ENCODE measurements around the gene NTMT1.
A peak's percentile ranks its signal among the peaks of the same experiment; 100 is the strongest.
"Not testable (repeated sequence)": the region's sequence is repeated elsewhere in the genome, so short reads cannot be mapped to it uniquely, and the experiment has no call there.

The NTMT1 gene

DNA sequence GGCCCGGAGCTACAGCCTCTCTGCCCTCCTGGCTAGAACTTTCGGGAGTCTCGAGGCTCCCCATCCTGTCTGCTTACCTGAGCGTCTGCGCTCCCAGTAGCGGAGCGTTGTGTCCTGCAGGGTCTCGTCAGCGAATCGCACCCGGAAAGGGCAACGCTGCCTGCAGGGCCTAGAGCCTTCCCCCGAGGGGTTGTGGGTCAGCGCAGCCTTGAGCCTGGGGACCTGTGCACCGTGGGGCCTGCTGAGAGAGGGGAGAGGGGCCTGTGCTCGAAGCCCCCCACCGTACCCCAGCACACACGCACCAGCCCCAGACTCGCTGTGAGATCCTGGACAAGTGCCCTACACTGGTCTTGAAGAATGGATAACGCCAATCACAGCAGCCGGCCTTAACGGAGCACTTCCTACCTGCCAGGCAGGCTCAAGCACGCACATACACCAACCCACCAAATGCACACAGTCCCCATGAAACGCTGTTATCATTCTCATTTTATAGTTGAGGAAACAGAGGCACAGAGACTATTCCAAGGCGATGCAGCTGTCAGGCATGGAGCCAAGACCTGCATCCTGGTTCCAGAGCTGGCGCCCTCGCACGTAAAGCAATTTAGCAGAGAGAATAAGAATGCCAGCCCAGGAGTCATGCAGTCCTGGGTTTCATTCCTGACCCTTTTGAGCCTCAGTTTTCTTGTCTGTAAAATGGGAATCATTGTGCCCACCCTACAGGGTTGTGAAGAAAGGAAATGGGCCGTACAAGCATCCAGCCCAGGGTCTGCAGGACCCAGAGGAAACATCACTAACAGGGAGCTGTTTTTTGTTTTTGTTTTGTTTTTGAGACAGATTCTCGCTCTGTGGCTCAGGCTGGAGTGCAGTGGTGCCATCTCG lies 10.3 kb upstream of the NTMT1 start:
- DNase-seq, result no peak

DNA sequence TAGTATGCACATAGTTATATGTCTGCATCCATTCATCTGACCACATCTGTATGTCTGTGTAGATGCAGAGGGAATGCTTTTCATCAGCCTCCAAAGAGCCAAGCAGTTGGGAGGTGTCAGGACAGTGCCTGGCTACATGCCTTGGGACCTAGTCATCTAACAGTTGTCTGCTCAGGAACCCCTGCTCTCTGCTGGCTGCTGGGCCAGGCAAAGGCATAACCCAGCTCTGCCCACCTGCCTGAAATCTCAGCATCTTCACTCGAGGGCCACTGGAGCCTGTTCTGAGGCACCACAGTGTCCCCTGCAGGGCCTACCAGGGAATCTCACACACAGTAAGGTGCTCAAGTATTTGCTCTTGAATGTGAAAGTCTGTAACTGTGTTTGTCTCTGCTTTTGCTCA lies 8.8 kb upstream of the NTMT1 start:
- DNase-seq, result peak; percentile 19

DNA sequence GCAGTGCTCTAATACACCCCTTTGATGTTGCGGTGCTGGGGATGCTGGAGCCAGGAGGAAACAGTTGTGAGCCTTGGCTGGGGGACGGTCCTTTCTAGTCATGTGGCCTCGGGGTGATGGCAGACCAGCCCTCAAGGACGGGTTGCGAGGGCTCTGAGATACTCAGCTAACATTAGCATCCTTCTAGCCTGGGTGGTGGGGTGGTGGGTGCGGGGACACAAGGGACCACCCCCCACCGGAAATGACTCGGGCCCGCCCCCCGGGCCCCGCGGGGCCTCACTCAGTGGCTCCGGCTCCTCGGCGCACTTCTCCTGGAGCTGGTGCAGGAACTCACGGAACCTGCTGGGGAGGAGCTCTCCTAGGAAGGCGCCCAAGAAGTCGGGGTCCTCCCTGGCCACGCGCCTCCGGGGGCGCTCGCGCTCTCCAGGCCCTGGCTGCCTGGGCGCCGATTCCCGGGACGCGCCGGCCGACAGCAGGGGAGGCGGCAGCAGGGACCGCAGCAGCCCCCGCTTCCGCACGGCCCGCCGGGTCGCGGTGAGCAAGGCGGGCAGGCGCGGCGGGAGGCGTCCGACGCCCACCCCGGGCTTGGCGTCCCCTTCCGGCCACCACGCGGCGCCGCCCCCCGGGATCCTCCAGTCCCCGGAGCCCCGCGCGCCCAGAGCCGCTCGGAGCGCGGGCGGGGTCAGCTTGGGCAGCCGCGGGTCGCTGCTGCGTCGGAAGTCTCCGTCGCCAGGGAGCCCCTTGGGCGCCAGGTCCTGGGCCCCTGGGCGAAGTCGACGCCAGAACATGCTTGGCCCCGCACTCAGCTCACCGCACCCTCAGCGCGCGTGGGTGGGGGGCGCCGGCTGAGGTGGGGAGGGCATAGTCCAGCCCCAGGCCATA lies 5.9 kb upstream of the NTMT1 start:
- no peak for DNase-seq

DNA sequence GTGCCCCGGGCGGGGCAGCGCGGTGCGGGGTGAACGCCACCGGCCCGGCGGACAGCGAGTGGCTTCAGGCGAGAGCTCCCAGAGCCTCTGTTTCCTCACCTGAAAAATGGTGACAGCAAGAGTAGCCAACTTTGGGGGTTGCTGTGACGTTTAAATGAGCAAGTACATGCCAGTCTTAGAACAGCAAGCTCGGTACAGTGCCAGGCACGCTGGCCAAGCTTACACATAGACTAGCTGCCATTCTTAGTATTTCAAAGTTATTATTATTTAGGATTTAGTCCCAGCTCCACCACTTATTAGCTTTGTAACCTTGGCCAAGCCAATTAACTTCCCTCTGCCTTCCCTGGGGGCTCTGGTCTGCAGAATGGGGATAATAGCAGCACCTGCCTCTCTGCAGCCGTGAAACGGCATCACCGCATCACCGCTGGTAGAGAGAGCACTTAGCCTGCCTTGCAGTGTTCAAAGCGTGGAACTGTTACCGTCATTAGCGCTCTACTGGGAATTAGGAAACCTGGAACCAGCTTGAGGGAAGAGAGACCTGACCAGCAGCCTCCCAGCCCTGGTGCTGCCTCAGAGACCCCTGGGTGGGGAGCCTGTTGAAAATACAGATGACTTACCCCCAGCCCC lies 5.2 kb upstream of the NTMT1 start, which contains the start of gene C9orf50:
Gene C9orf50, minus strand, starts transcription at position 433 of the 627 bp plus-strand sequence. CDS start 527 bp downstream, outside the sequence.
- no peak for DNase-seq

DNA sequence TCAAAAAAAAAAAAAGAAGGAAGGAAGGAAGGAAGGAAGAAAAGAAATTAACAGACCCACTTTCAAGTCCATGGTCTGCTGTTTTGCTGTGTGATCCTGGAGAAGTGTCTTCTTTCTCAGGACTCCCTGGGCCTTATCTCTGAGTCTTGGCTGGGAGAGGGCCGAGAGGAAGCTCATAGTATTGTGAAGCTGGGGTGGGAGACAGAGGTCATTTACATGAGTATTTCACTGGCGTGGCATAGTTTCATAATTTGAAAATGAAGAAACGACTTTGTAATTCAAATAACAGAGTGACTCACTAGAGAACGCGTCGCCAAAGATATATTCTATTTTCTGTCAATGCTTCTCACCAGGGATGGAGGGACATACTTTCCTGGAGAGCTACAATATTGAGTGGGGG lies 2.6 kb upstream of the NTMT1 start:
- peak; percentile 4 for DNase-seq

DNA sequence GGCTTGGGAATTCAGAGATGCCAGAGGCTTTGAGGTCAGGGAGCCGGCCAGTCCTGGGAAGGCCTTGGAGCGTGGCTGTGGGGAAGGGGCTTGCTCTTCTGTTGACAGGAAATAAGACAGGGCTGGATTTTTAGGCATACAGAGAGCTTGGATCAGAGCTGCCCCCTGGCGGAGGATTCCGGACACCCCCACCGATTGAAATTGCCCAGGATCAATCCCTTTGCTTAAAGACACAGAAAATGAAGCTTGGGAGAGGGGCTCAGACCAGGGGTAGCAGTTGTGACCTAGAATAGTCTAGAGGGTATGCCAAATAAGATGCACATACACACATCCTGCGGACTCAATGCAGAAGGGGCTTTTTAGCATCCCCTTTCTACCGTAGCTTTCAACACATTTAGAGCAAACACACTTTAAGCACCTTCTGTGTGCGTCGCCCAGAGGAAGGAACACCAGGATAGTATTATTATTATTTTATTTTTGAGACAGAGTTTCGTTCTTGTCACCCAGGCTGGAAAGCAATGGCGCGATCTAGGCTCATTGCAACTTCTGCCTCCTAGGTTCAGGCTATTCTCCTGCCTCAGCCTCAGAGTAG lies 1.7 kb upstream of the NTMT1 start:
- DNase-seq, result peak; percentile 83

DNA sequence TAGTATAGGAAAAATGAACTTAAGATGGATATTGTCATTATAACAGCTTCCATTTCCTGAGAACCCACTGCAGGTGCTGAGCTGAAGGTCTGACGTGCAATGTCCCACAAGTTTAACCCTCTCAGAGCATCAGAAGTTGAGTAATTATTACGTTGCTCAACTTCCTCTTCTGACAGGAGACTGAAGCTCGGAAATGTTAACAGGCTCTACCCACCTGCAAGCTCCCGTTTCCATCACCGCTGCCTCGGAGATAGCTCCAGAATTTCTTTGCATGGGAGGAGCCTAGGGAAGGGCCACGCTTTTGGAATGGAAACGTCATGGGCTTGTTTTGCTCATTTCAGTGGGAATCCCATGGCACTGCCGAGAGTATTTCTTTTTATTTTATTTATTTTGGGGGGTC lies 1.0 kb upstream of the NTMT1 start:
- DNase-seq, result peak; percentile 72

DNA sequence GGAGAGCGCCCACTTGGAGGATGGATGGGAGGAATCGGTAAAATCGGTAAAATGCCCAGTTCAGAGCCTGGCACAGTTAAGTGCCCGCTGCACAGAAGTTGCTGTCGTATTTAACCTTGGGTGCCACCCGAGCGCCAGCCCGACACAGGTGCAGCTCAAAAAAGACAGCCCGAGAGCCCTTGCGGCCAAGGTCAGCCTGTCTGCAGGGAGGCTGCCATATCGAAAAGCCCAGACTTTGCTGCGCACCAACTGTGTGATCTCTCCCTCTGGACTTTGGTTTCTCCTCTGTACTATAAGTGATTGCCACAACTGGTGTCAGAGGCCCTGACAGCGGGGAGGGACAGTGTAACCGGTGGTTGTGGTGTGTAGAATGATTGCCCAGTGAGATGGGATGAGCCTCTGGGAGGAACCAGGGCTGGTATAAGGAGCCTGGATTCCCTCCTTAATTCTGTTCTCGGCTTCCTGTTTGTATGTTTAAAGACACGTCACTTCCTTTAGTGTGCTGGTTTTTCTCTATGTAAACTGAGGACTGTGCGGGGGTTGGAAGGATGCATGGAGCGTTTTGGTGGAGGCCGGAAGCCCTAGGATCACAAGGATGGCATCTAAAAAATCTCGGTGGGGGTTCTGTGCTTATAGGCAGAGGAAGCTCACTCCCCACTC lies 792 bp downstream of the NTMT1 start:
- DNase-seq, result peak; percentile 57

DNA sequence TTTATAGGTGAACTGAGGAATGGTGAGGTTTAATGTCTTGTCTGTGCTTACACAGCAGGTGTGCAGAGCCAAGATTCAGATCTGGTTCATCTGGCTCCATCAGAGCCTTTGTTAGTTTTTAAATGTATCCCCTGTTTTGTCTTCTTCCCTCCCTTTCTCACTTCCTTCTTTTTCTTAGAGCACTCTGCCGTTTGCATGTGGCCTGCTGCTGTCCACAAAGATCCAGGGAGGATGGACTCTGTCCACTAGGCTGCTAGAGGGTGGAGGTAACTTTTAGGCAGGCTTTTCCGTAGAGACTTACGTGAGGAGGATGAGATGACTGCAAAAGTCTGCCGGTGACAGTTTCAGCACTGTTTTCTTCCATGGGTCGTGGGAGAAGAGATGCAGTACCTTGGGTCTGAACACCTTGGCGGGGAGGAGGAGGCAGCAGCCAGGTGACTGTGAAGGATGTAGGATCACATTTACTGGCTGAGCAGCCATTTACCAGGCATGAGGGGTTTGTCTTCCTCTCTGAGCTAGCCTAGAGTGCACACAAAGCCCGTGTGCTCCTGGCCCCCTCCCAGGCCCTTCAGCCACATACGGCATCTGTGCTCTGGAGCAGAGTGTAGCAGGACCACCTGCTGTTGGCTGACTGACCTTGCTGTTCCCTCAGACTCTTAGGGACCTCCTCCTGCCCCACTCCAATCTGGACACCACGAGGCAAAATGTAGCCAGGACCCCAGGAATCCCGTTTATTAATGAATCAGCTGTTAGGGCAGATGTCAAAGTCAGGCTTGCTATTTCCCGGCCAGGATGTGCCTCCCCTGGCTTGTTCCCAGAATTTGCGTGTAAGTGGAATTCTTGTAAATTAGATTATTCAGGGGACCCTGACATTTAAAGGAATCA lies 1.8 kb downstream of the NTMT1 start:
- DNase-seq, result no peak

DNA sequence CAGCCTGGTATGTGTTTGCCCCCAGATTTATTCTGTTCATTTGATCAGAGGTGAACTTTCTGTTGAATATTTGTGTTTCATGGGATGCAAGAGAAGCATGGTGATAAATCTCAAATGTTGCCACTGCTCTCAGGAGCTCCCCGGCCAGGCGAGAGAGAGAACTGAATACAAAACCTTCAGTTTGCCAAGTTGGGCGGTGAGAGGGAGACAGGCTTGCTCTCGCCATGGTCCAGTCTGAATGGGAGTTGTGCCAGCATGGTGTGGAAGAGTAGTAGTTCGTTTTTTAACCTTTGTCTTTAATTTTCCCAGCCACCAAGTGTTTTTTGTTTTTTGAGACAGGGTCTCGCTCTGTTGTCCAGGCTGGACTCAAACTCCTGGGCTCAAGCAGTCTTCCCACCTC lies 2.7 kb downstream of the NTMT1 start:
- no peak for DNase-seq

DNA sequence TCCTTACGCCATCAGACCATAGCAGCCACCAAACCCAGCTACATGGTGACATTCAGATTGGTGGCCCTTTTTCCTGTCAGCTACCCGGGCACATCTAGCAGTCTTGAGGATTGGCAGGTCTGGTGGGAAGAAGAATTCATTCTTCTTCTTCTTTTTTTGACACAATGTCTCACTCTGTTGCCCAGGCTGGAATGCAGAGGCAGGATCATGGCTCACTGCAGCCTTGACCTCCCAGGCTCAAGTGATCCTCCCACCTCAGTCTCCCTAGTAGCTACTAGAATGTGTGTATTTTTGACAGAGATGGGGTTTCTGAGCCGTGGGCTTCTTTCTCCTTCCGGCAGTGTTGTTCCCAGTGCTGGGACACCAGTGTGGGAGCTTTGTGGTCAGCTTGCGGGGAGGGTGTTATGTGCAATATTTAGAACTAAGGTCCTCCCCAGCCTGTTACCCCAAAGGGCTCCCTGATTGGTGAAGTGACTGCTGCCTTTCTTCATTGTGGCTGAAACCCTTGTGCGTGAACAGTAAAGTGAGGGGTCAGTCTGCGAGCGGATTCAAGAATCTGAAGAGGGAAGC lies 3.4 kb downstream of the NTMT1 start:
- no peak for DNase-seq

DNA sequence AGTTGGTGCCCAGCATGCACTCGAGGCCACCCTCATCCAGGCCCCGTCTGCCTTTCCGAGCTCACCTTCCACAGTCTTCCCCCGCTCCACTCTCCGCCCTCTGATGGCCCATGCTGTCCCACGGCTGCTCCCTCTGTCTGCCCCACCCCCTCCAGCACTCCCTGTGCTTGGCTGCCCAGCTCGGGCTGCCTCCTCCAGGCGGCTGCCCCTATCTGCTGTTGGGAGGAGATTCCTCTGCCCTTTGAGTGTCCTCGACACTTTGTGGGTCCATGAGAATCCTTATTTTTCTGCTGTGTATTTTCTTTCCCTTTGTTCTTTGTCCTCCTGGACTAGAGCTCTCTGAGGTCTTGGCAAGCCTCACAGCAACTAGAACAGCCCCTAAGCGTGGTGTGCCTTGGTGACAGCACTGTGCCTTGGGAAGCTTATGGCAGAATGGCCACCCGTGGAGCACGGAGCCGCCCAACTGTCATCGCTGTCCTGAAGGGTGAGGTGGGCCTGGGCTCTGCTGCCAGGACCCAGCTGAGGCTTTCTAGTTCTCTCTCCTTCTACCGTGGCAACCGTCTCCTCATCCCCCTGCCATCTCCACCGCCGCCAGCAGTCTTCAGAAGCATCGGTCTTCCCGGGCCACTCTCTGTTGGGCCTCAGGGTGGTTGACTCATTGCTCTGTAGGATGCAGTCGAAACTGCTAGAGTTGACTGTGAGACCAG lies 5.2 kb downstream of the NTMT1 start:
- no peak for DNase-seq

DNA sequence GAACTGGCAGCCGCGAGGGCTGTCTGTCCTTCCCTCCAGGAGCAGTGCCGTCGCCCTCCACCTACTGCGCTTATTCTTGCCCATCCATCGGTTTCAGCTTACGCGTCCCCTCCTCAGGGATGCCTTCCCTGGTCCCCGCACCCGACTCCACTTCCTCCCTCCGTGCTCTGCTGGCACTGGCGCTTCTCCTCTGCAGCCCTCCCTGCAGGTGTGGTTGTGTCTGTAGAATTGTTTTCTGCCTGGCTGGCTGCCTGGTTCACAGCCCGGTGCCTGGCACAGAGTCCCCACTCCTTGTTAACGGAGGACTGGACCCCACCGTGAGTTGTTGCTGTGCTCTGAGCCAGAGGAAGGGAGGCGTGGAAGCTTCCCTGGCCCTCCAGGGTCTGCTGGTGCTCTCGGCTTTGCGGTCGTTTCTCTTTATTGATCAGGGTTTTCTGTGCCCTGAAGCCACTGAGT lies 5.7 kb downstream of the NTMT1 start:
- no peak for DNase-seq

DNA sequence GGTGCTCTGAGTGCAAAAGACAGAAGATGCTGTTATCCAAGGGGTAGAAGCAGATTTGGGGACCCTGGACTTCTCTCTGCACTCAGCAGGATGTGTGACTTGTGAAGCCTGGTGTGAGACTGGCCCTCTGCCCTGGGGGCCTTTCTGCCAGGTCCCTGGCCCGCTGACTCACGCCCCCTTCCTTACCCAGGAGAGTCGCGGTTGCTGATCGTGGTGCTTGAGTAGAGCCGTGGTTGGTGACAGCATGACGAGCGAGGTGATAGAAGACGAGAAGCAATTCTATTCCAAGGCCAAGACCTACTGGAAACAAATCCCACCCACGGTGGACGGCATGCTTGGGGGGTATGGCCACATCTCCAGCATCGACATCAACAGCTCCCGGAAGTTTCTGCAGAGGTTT lies 6.5 kb downstream of the NTMT1 start:
- DNase-seq, result no peak

DNA sequence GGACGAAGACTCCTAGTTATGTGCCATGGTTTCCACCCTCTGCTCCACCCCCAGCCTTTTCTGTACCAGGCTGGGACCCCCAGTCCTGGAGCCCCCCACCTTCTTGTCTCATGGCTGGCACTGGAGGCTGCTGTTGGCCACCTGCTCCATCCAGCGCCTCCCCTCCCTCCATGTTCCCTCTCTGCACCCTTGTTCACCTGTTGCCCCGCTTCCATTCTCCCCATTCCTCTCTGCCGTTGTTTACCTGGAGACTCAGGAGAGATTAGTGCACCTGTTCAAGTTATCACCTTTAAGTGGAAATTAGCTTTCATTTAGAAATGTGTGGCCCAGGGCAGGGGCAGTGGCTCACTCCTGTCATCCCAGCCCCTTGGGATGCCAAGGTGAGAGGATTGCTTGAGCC lies 7.2 kb downstream of the NTMT1 start:
- no peak for DNase-seq

DNA sequence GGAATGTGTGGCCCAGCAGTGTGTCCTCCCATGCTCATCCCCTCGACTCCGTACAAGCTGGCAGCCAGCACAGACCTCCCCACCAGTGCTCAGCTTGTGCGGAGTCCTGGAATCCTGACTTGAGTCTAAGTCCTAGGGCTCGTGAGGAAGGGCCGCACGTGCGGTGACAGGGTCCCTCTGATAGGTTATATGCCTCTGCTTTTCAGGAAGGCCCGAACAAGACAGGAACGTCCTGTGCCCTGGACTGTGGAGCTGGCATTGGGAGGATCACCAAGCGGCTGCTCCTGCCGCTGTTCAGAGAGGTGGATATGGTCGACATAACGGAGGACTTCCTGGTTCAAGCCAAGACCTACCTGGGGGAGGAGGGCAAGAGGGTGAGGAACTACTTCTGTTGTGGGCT lies 7.9 kb downstream of the NTMT1 start:
- no peak for DNase-seq

DNA sequence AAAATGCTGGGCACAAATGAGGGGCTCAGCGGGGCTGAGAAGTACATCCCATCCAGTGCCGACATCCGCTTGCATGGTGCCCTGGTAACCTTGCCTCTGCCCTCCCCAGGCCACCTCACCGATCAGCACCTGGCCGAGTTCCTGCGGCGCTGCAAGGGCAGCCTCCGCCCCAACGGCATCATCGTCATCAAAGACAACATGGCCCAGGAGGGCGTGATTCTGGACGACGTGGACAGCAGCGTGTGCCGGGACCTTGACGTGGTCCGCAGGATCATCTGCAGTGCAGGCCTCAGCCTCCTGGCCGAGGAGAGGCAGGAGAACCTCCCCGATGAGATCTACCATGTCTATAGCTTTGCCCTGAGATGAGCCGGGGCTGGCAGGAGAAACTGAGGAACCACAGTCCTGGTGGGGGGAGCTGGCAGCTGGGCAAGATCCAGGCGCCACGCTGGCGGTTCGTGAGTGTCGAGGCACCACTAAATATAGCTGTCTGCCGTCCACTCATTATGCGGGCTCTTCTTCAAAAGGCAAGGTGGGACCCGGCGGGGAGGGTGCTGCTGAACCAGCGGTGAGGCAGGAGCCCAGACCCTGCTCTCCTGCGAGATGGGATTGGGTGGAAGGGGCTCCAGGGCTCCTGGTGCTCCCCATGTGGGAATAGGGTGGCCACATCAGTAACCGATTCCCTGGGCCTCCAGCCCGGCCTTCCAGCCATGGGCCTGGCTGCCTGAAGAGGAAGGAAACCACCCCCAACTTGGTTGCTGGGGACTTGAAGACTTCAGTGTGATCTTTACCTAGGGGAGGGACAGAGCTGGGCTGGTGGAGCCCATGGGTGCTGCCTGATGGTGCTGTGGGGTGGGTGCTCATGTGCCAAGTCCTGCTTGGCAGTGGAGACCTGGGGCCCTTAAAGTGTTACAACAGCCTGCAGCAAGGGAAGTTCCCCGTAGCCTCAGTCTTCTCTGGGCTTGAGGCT lies 9.4 kb downstream of the NTMT1 start:
- no peak for DNase-seq

DNA sequence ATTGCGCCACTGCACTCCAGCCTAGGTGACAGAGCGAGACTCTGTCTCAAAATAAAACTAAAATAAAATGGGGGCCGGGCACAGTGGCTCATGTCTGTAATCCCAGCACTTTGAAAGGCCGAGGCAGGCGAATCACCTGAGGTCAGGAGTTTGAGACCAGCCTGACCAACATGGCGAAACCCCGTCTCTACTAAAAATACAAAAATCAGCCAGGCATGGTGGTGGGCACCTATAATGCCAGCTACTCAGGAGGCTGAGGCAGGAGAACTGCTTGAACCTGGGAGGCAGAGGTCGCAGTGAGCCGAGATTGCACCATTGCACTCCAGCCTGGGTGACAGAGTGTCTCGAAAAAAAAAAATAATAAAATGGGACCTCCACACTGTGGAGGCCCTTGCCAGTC lies 10.4 kb downstream of the NTMT1 start:
- not testable (repeated sequence) for DNase-seq

DNA sequence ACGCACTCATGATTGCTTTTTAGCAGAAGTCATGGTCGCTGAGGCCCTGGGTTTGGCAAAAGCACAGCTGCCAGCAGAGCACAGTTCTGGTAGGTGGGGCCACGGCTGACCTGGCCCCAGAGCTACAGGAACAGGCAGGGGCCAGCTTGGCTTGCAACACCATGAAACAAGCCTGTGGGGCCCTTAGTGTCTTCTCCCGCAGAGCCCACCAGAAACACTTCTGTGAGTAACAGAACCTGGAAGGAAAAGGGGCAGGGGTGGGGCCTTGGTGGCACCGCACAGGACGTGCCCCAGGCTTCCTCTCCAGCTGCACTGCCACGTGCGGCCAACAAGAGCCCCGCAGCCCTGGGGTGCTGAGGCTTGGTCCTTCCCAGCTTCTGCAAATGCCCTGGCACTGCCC lies 11.1 kb downstream of the NTMT1 start:
- DNase-seq, result no peak

Data from OCI-M1 (cell line).